ENCODE measurements around the gene SCNM1. TPM values are rescaled to one million over a fixed set of nuclear protein-coding genes. Genes with fewer than 3 reads are reported as not detected.
A peak's percentile ranks its signal among the peaks of the same experiment; 100 is the strongest.

Gene SCNM1
- total and polyA plus RNA-seq, 9 of the 15 experiments (the other 6 are each of a cell fraction or from before 2014, with no cell fraction given) = 17.2 to 204 (median 63.0) TPM

- TF ChIP-seq ZNF407 (IDR thresholded peaks at IDR 0.05; ENCODE audit: low read depth) (no peak), NONO (IDR thresholded peaks at IDR 0.05; ENCODE audit: low read depth in 2 of 2, low read length in 1 of 2) (no peak), CBX5 (IDR thresholded peaks at IDR 0.05; ENCODE audit: borderline replicate concordance, low read depth) (no peak), RBM17 (IDR thresholded peaks at IDR 0.05; ENCODE audit: borderline replicate concordance, low read depth, low read length) (no peak), ZNF778 (CRISPR knock-in tag; IDR thresholded peaks at IDR 0.05) (no peak), ELK3 (CRISPR knock-in tag; IDR thresholded peaks at IDR 0.05) (no peak), CBX1 (IDR thresholded peaks at IDR 0.05; ENCODE audit: low read depth) (no peak), ILK (tag; IDR thresholded peaks at IDR 0.05; ENCODE audit: borderline replicate concordance, low read depth) (no peak), SNAPC5 (CRISPR knock-in tag; IDR thresholded peaks at IDR 0.05) (no peak), HMBOX1 (IDR thresholded peaks at IDR 0.05) (no peak), KLF6 (CRISPR knock-in tag; IDR thresholded peaks at IDR 0.05; ENCODE audit: borderline replicate concordance) (no peak), TFE3 (CRISPR knock-in tag; IDR thresholded peaks at IDR 0.05) (no peak), MEF2D (tag; conservative IDR thresholded peaks at IDR 0.05; ENCODE audit: low read depth) (0 out of 2 replicates have a peak, but pooled peaks have one; percentile 48), DLX4 (CRISPR knock-in tag; IDR thresholded peaks at IDR 0.05) (no peak), ZNF134 (CRISPR knock-in tag; conservative IDR thresholded peaks at IDR 0.05) (no peak)
Measured at GRCh38 chr1:151165281-151165737, 635 bp upstream of the SCNM1 start (continued).
